HPDE6-E6E7 (cell line): ENCODE data around the gene CLCN3.
"Not testable (repeated sequence)": the region's sequence is repeated elsewhere in the genome, so short reads cannot be mapped to it uniquely, and the experiment has no call there.

Experiments used
- DNase-seq: peaks from one replicate; pipeline ENCODE4 v3.0.0; 2011; ENCODE audit warnings: missing footprints; ENCODE audit errors: extremely low spot score

The CLCN3 gene

GRCh38 chr4:169618286-169618685 is 2.1 kb upstream of the CLCN3 start:
- DNase-seq = no peak

DNA sequence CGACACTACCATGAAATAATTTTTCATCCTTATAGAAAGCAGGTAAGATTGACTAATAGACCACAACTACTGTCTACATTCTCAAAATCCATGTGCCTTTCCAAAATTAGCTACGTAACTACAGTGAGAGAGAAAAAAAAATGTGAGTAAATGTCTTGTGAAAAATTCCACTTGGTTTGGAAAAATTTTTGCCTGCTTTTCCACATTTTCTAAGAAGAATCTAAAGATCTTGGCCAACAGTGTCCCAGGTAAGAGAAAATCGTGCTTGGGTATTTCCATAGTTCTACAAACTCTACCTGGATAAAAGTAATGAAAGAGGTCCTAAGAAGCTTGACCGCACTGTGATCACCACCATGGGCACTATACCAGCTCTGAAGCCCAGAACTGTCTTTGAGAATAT is 1.4 kb upstream of the CLCN3 start:
- no peak for DNase-seq

- DNase-seq = peak; percentile 50
These were observed 840 bp upstream of the CLCN3 start for GRCh38 chr4:169619518-169619957.

DNA sequence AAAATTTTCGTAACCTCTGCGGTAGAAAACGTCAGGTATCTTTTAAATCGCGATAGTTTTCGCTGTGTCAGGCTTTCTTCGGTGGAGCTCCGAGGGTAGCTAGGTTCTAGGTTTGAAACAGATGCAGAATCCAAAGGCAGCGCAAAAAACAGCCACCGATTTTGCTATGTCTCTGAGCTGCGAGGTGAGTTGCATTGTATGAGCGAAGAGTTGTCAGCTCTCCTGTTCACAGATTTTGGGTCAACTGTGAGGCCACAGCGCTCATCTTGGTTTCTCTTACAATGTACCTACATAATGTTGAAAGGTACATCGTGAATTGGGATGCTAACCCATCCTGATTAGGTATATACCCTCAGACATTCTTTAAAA is 486 bp downstream of the CLCN3 start:
- DNase-seq = peak; percentile 6

DNA sequence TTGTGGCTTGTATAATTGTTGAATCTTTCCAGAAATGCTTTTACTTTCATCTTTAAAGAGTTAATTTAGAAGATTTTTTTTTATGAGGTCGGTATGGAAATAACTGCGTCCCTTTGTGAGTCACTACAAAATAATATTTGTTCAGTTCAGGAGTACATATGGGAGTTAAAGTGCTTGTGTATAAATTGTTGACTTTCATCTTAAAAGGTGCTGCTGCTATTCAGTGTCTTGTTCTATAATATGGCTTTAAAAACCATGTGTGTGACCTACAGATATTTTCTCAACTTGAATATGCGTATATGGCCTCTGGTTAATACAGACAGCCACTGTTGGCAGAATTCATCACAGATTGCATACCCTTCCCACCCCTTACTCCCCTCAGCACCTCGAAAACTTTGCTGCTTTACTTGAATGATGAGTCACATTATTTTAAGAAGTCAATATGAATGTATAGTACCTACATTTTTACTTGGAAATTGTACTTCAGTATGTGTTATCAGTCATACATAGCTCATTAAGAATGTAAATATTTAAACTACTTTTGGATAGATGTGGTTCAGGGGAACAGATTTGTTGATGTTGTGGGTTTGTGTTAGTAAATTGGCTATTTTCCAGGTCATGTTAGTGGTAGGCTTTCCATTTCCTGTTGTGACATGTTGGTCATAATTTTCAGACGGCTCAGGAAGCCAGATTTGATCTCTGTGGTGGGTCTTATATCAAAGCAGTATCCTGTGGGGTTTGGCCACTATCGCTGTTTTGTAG is 1.5 kb downstream of the CLCN3 start:
- no peak for DNase-seq

- no peak for DNase-seq
These were observed 2.2 kb downstream of the CLCN3 start for GRCh38 chr4:169622566-169622965.

GRCh38 chr4:169624012-169624411 is 3.6 kb downstream of the CLCN3 start:
- not testable (repeated sequence) for DNase-seq

- DNase-seq = no peak
These were observed 5.5 kb downstream of the CLCN3 start for GRCh38 chr4:169625886-169626285.

DNA sequence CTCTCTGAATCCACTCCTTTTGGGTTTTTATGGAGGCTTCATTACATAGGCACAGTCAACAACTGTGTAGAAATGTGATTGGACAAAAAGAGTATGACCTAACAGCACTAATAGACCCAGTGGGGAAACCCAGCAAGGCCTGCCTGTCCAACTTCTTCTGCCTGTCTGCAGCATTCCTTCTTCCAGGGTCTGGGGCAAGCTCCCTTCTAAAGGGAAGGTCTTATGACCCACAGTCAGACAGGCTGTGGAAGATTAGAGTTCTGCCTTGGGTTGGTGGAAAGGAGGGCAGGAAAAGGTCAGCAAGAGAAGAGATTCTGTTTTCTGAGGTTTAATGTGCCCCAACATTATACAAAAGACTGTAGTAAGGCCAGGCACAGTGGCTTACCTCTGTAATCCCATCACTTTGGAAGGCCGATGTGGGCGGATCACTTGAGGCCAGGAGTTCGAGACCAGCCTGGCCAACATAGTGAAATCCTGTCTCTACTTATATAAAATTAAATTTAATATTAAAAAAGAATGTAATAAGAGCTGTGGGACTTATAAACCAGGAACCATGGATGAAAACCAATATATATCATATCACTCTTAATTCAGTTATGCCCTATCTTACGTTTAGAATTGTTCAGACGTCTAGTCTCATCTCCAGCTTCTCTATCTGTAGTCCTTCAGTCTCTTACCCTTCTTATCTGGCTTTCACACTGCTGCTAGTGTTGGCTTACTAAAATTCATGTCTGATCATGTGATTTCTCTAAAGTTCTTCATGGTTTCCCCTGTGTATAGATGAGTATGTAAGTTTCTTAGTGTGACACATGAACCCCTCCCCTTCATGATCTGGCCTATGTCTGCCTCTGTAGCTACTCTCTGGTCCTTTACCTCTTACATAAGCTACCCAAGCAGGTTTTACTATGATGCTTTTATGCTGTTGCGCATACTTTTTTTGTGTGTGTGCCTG is 6.2 kb downstream of the CLCN3 start:
- DNase-seq = no peak

DNA sequence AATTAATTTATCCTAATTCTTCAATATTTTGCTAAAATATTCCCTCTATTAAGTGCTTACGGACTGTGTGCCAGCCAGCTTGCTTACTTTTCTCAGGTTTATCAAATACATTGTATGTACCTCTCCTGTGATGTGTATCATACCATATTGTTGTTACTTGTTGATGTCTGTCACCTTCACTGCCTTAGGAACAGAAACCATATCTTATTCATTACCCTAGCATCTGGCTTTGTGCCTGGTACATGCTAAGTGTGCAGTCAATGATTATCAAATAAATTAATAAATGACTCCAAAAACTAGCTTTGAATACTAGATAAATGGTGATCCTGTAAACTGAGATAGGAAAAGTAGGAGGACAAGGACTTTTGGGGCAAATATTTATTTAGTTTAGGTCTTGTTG is 6.9 kb downstream of the CLCN3 start:
- DNase-seq = no peak

GRCh38 chr4:169628579-169628978 is 8.2 kb downstream of the CLCN3 start:
- no peak for DNase-seq

DNA sequence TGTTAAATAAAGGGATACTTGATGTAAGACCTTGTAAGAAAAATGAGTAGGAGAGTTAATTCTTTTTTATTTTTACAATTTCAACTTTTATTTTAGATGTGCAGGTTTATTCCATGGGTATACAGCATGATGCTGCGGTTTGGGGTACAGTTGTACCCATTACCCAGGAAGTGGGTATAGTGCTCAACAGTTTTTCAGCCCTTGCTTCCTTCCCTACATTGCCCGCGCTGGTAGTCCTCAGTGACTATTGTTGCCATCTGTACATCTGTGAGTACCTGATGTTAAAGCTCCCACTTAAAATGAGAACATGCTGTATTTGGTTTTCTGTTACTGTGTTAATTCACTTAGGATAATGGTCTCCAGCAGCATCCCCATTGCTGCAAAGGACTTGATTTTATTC is 9.7 kb downstream of the CLCN3 start:
- DNase-seq = no peak

- DNase-seq = no peak
These were observed 12.5 kb downstream of the CLCN3 start for GRCh38 chr4:169632896-169633295.

- DNase-seq = peak; percentile 23
These were observed 14.6 kb downstream of the CLCN3 start for GRCh38 chr4:169634975-169635374.

DNA sequence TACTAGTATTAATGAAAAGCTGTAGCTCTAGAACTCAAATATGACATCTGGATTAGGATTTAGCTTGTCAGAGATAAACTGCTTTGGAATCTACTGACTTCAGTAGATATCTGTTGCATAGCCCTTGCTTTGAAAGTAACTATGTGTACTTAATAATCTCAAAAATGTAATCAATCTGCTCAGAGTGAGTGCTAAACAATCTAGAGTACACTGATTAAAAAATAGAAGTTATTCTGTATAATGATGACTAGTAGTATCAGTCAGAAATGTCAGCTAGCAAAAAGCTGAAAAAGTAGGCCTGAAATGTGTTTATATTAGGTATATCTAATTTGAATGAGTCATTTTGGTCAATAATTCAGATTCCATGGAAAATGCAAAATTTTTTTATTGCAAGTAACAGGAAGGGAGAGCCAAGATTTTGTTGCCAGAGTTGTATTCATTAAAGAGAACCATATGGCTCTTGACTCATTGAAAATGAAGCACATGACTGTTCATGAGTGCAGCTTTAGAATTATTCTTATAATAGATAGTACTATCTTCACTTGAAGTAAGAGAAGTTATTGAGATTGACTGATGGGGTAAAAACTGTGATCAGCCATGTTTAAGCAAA is 20.0 kb downstream of the CLCN3 start:
- no peak for DNase-seq

GRCh38 chr4:169644802-169645201 is 24.4 kb downstream of the CLCN3 start:
- DNase-seq = no peak

- DNase-seq = no peak
These were observed 25.2 kb downstream of the CLCN3 start for GRCh38 chr4:169645627-169646026.

- no peak for DNase-seq
These were observed 29.3 kb downstream of the CLCN3 start for GRCh38 chr4:169649545-169650226.

DNA sequence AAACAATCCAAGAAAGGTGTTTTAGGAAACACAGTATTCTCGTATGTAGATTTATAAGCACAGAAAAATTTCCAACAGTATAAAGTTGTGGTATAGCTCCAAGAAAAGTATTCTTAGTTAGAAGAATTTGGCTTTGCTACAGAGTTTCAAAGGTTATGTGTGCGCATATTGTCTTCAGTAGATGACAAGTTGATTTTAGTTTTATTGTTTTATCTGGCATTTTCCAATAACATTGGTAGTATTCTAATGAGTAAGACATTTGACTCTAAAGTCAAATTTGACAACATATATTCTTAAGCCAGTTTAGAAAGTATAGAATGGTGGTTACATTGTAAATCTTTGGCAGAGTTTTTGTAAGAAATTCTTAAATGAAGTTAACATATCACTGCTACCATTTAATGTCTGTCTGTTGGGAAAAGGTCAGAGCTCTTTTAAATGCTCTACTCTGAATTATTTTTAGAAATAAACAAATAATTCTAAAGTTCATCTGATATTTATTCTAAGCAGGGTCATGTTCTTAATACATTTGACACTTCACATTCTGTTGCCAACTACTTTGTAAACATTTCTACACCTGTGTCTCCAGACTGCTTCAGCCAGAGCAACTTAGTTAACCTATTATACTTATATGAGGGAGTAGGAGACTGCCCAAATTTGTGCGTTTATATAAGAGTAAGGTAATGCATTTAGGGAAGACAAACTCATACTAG is 30.0 kb downstream of the CLCN3 start:
- no peak for DNase-seq

GRCh38 chr4:169652535-169652934 is 32.2 kb downstream of the CLCN3 start:
- no peak for DNase-seq

GRCh38 chr4:169655401-169655800 is 35.0 kb downstream of the CLCN3 start:
- DNase-seq = no peak
